Upper lobe of right lung (tissue), 1 donor: ENCODE data around the gene KIAA2012. TPM values are rescaled to one million over a fixed set of nuclear protein-coding genes. Genes with fewer than 3 reads are reported as not detected.

Experiments
- ATAC-seq: fragments of 200-7000 bp; cut with Tn5 transposase; one replicate; pipeline ENCODE4 v1.9.1; 2020; ENCODE audit warnings: mild to moderate bottlenecking, moderate library complexity
- DNase-seq: peaks from one replicate; pipeline ENCODE4 v3.0.0-alpha.2; 2020
- H3K27ac ChIP-seq: fragments of 200-600 bp; one replicate; pipeline ENCODE4 v1.8.0; 2022
- H3K27me3 ChIP-seq: fragments of 200-600 bp; one replicate; pipeline ENCODE4 v1.8.0; 2022; ENCODE audit warnings: mild to moderate bottlenecking
- H3K36me3 ChIP-seq: fragments of 200-600 bp; one replicate; pipeline ENCODE4 v1.8.0; 2022
- H3K4me1 ChIP-seq: fragments of 200-600 bp; one replicate; pipeline ENCODE4 v1.8.0; 2022
- H3K4me3 ChIP-seq: fragments of 200-600 bp; one replicate; pipeline ENCODE4 v1.8.0; 2022; ENCODE audit warnings: mild to moderate bottlenecking
- H3K9me3 ChIP-seq: fragments of 200-600 bp; one replicate; pipeline ENCODE4 v1.8.0; 2022
- CTCF ChIP-seq: fragments of 200-600 bp; IDR thresholded peaks from one replicate; pipeline ENCODE4 v1.8.0; 2022; ENCODE audit warnings: antibody characterized with exemption
- intact Hi-C: fragments of 100-400 bp; cut with DNase I; formaldehyde crosslinking; loops from one replicate; pipeline ENCODE4 v1.11.0; 2022
- total RNA-seq: library from RNA; stranded (reverse); fragmentation: NEBNext Ultra II Directional; extraction: Animal tissue kit (Norgen Biotek cat#: 25700); gene quantifications from one replicate; pipeline ENCODE4 v1.2.1, GENCODE V29; 2021
- donor health status: DM: no; HTN: yes; CAD: no; lungs with severe emphysema.

Gene KIAA2012
- total RNA-seq, 1 donor from 2014 or later: not detected

GRCh38 chr2:202169832-202170424 is 96.9 kb downstream of the KIAA2012 start:
- DNase-seq (no peak), ATAC-seq (no peak)
- Histone ChIP-seq H3K27ac (no peak overlapping the region), H3K4me1 (no peaks in the 10 kb centered on the region), H3K36me3 (no peaks in the 10 kb centered on the region), H3K4me3 (no peak overlapping the region), H3K9me3 (no peaks in the 10 kb centered on the region), H3K27me3 (no peaks in the 10 kb centered on the region)
- intact Hi-C loops: no loop called here
- TF ChIP-seq CTCF: no peak

- ATAC-seq (no peak), DNase-seq (no peak)
- Histone ChIP-seq H3K27me3 (no peaks in the 10 kb centered on the region), H3K9me3 (no peaks in the 10 kb centered on the region), H3K4me1 (no peaks in the 10 kb centered on the region), H3K4me3 (no peak overlapping the region), H3K27ac (no peak overlapping the region), H3K36me3 (no peaks in the 10 kb centered on the region)
- no peak for TF ChIP-seq CTCF
- intact Hi-C loops: no loop called here
These were observed 98.3 kb downstream of the KIAA2012 start for GRCh38 chr2:202171241-202171825.

GRCh38 chr2:202172439-202173211 is 99.6 kb downstream of the KIAA2012 start:
- Histone ChIP-seq H3K36me3 (no peaks in the 10 kb centered on the region), H3K9me3 (no peaks in the 10 kb centered on the region), H3K27ac (no peak overlapping the region), H3K4me1 (no peaks in the 10 kb centered on the region), H3K27me3 (no peaks in the 10 kb centered on the region), H3K4me3 (no peak overlapping the region)
- DNase-seq (no peak), ATAC-seq (peak; percentile 74)
- no peak for TF ChIP-seq CTCF
- intact Hi-C loops: no loop called here

GRCh38 chr2:202178346-202178958 is 105.4 kb downstream of the KIAA2012 start:
- H3K9me3 ChIP-seq: no peaks in the 10 kb centered on the region
- H3K27me3 ChIP-seq: no peaks in the 10 kb centered on the region
- ATAC-seq: peak; percentile 86
- no peak overlapping the region for H3K4me3 ChIP-seq
- no peak overlapping the region for H3K27ac ChIP-seq
- peak; percentile 86 for TF ChIP-seq CTCF
- intact Hi-C loops: no loop called here
- no peaks in the 10 kb centered on the region for H3K4me1 ChIP-seq
- no peak for DNase-seq
- H3K36me3 ChIP-seq: no peaks in the 10 kb centered on the region

GRCh38 chr2:202184557-202184956 is 111.5 kb downstream of the KIAA2012 start:
- Histone ChIP-seq H3K4me3 (no peak overlapping the region), H3K9me3 (no peaks in the 10 kb centered on the region), H3K27me3 (no peaks in the 10 kb centered on the region), H3K4me1 (no peaks in the 10 kb centered on the region), H3K27ac (no peak overlapping the region), H3K36me3 (no peaks in the 10 kb centered on the region)
- TF ChIP-seq CTCF: no peak
- DNase-seq (no peak), ATAC-seq (no peak)
- intact Hi-C loops: no loop called here
